Gastrocnemius medialis (tissue), 4 donors: ENCODE data around the gene ILKAP. TPM values are rescaled to one million over a fixed set of nuclear protein-coding genes. Genes with fewer than 3 reads are reported as not detected.

Experiments
- ATAC-seq, 2 donors: fragments of 150-250 bp; one replicate each; pipeline ENCODE4 v1.9.1; 2016
- DNase-seq, 2 donors: peaks; one replicate each; pipeline ENCODE4 v3.0.0-alpha.2; 2019
- H3K27ac ChIP-seq, 4 donors: fragments of 200-600 bp; sonication (generic); 1 replicate in 1 of 4; 2 replicates in 3 of 4; pipeline ENCODE4 v1.5.1; 2016 to 2018; ENCODE audit warnings: mild to moderate bottlenecking in 2 of 4, moderate library complexity in 1 of 4
- H3K27me3 ChIP-seq, 3 donors: fragments of 200-600 bp; sonication (generic) in 2 of 3; 1 replicate in 1 of 3; 2 replicates in 2 of 3; pipeline versions ENCODE4 v1.5.1 to v1.6.0; 2016 to 2019; ENCODE audit warnings: mild to moderate bottlenecking in 1 of 3, moderate library complexity in 1 of 3
- H3K36me3 ChIP-seq, 2 donors: fragments of 200-600 bp; sonication (generic) in 1 of 2; one replicate each; pipeline ENCODE4 v1.5.1; 2017 to 2018
- H3K4me1 ChIP-seq, 2 donors: fragments of 200-600 bp; sonication (generic) in 1 of 2; one replicate each; pipeline ENCODE4 v1.5.1; 2016 to 2017; ENCODE audit warnings: mild to moderate bottlenecking in 2 of 2
- H3K4me3 ChIP-seq, 4 donors: fragments of 200-600 bp; sonication (generic) in 3 of 4; 1 replicate in 1 of 4; 2 replicates in 3 of 4; pipeline ENCODE4 v1.5.1; 2016 to 2019; ENCODE audit warnings: mild to moderate bottlenecking in 2 of 4
- H3K9me3 ChIP-seq, 3 donors: fragments of 200-600 bp; sonication (generic) in 2 of 3; 1 replicate in 1 of 3; 2 replicates in 2 of 3; pipeline ENCODE4 v1.5.1; 2016 to 2019
- POLR2A ChIP-seq, 2 donors: fragments of 450-650 bp; IDR thresholded peaks; one replicate each; pipeline ENCODE4 v1.6.1; 2017; ENCODE audit warnings: antibody characterized with exemption in 2 of 2, mild to moderate bottlenecking in 2 of 2, moderate library complexity in 2 of 2
- in situ Hi-C, 4 donors: fragments of 200-750 bp; cut with MboI; loops; one replicate each; pipeline versions ENCODE4 v1.15.0 to v1.8.0; 2017; ENCODE audit warnings: low sequenced_read_pairs in 4 of 4
- intact Hi-C: fragments of 100-400 bp; cut with DNase I; formaldehyde crosslinking; loops from one replicate; pipeline ENCODE4 v1.15.1; 2023; ENCODE audit warnings: low total_unique reads
- total RNA-seq, 4 donors: library from RNA; depleted of rRNA; stranded (reverse); fragments of >200 nt; gene quantifications; one replicate each; pipeline versions ENCODE4 v1.1.0 to v1.2.3, GENCODE V29; 2016
- TF ChIP-seq, protein P1 (sequence below), 5 experiments: fragments of 450-650 bp in 3 of 5; fragments of 200-600 bp in 2 of 5; sonication (generic) in 2 of 5; IDR thresholded peaks in 4 of 5; conservative IDR thresholded peaks in 1 of 5; 1 replicate in 4 of 5; 2 replicates in 1 of 5; pipeline ENCODE4 v1.5.1; 2016 to 2019; ENCODE audit warnings: antibody characterized with exemption in 5 of 5, mild to moderate bottlenecking in 3 of 5, moderate library complexity in 3 of 5

ILKAP gene
- total RNA-seq, 4 donors from 2014 or later: 16.6 to 30.1 (median 23.3) TPM

GRCh38 chr2:238224356-238225035, 21.0 kb upstream of the ILKAP start:
- intact Hi-C loops (no loop called here), in situ Hi-C loops (no loop called here)
- Histone ChIP-seq H3K27ac (no peak overlapping the region), H3K9me3 (no peaks in the 10 kb centered on the region), H3K36me3 (no peaks in the 10 kb centered on the region), H3K27me3 (no peaks in the 10 kb centered on the region), H3K4me1 (peaks cover 0 to 5% of the 10 kb centered on the region in 2 donors), H3K4me3 (no peak overlapping the region)
- no peak for DNase-seq
- TF ChIP-seq, protein P1, sequence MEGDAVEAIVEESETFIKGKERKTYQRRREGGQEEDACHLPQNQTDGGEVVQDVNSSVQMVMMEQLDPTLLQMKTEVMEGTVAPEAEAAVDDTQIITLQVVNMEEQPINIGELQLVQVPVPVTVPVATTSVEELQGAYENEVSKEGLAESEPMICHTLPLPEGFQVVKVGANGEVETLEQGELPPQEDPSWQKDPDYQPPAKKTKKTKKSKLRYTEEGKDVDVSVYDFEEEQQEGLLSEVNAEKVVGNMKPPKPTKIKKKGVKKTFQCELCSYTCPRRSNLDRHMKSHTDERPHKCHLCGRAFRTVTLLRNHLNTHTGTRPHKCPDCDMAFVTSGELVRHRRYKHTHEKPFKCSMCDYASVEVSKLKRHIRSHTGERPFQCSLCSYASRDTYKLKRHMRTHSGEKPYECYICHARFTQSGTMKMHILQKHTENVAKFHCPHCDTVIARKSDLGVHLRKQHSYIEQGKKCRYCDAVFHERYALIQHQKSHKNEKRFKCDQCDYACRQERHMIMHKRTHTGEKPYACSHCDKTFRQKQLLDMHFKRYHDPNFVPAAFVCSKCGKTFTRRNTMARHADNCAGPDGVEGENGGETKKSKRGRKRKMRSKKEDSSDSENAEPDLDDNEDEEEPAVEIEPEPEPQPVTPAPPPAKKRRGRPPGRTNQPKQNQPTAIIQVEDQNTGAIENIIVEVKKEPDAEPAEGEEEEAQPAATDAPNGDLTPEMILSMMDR (IDR thresholded peaks at IDR 0.05 in 4 of 5, conservative IDR thresholded peaks at IDR 0.05 in 1 of 5): no peak
- TF ChIP-seq POLR2A (IDR thresholded peaks at IDR 0.05): no peak
- ATAC-seq: no peak

DNA sequence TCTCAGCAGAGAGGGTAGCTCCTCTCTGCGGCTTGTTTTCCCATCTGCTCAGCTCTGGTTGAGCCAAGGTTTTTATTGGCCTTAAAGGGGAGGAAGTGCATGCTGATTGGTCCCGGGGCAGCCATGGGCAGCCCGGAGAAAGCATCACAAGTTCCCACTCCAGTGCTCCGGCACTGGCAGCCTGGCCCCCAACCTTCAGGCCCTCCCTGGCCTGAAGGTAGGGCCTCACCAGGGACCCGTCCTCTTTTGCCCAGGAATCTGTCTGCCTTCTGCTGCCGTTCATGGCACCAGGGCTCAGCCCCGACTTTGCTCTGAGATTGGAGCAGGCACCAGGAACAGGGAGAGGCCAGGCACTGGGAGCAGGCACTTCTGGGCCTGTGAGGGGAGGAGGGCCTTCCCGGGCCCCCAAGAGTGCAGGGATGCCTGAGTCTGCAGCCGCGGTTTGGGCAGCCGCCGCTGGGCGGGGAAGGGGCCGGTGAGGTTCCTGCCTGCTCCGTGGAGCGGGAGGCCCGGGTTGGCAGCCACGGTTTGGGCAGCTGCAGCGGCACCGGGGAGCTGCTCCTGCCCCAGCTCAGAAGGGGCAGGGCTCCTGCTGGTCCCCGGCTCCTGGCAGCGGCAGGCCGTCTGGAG, 17.5 kb upstream of the ILKAP start:
- ATAC-seq (peak in 1 of 2 donors; percentile 33), DNase-seq (no peak)
- no peaks in the 10 kb centered on the region for H3K9me3 ChIP-seq
- TF ChIP-seq, protein P1 (IDR thresholded peaks at IDR 0.05 in 4 of 5, conservative IDR thresholded peaks at IDR 0.05 in 1 of 5): no peak
- TF ChIP-seq POLR2A (IDR thresholded peaks at IDR 0.05): peak in 1 of 2 donors; percentile 21
- H3K27ac ChIP-seq: peak overlapping the region in 2 of 4 donors; percentile 43 to 59
- H3K4me3 ChIP-seq: peak overlapping the region in 3 of 4 donors; percentile 29 to 40 (median 36)
- intact Hi-C loops (no loop called here), in situ Hi-C loops (no loop called here)
- H3K4me1 ChIP-seq: peaks cover 16 to 19% of the 10 kb centered on the region in 2 donors
- H3K27me3 ChIP-seq: no peaks in the 10 kb centered on the region
- H3K36me3 ChIP-seq: no peaks in the 10 kb centered on the region

DNA sequence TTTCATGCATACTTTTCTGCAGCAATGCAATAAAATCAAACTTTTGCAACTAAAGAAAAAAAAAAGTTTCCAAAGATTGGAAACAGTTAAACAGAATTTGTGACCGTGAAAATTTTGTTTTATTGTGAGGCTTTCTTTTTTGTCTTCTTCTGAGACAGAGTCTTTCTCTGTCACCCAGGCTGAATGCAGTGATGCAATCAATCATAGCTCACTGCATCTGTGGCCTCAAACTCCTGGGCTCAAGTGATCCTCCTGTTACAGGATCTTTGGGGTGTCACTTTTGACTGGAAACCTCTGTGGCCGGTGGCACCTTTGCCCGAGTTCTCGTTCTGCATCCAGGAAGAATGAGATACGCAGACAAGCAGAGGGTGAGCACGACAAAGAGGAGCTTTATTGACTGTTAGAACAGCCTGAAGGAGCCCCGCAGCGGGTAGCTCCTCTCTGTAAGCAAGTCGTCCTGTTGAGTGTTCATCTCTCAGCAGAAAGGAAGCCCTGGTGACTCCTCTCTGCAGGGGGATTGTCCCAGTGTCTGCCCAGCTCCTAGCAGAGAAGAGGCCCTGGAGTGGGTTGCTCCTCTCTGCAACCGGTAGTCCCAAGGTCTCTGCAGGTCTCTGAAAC, 16.9 kb upstream of the ILKAP start:
- ATAC-seq: no peak
- TF ChIP-seq POLR2A (IDR thresholded peaks at IDR 0.05): no peak
- TF ChIP-seq, protein P1 (IDR thresholded peaks at IDR 0.05 in 4 of 5, conservative IDR thresholded peaks at IDR 0.05 in 1 of 5): no peak
- Histone ChIP-seq H3K4me3 (peak overlapping the region in 1 of 4 donors; percentile 36), H3K4me1 (peaks cover 19 to 23% of the 10 kb centered on the region in 2 donors), H3K27ac (peak overlapping the region in 2 of 4 donors; percentile 43 to 59), H3K9me3 (no peaks in the 10 kb centered on the region), H3K27me3 (no peaks in the 10 kb centered on the region), H3K36me3 (no peaks in the 10 kb centered on the region)
- in situ Hi-C loops: no loop called here
- no peak for DNase-seq
- intact Hi-C loops: no loop called here

- ATAC-seq (peak; percentile 86 to 93), DNase-seq (peak; percentile 64 to 75)
- in situ Hi-C loops (no loop called here), intact Hi-C loops (loop anchor here (2.0 kb wide), 1 partner anchor 40 kb away; no protein-coding TSS in a partner anchor)
- TF ChIP-seq POLR2A (IDR thresholded peaks at IDR 0.05): no peak
- TF ChIP-seq, protein P1 (IDR thresholded peaks at IDR 0.05 in 4 of 5, conservative IDR thresholded peaks at IDR 0.05 in 1 of 5): no peak
- H3K4me1 ChIP-seq: peaks cover 19 to 23% of the 10 kb centered on the region in 2 donors
- H3K27ac ChIP-seq: peak overlapping the region; percentile 67 to 84 (median 74)
- no peaks in the 10 kb centered on the region for H3K27me3 ChIP-seq
- no peaks in the 10 kb centered on the region for H3K9me3 ChIP-seq
- no peak overlapping the region for H3K4me3 ChIP-seq
- H3K36me3 ChIP-seq: no peaks in the 10 kb centered on the region
These were observed 13.2 kb upstream of the ILKAP start for GRCh38 chr2:238216651-238217184.
